ENCODE measurements around the gene SKIC8. TPM values are rescaled to one million over a fixed set of nuclear protein-coding genes. Genes with fewer than 3 reads are reported as not detected.
A peak's percentile ranks its signal among the peaks of the same experiment; 100 is the strongest.

Gene SKIC8
- 10 to 100 TPM; 55.2 to 62.2 (median 59.4) TPM for total RNA-seq

DNA sequence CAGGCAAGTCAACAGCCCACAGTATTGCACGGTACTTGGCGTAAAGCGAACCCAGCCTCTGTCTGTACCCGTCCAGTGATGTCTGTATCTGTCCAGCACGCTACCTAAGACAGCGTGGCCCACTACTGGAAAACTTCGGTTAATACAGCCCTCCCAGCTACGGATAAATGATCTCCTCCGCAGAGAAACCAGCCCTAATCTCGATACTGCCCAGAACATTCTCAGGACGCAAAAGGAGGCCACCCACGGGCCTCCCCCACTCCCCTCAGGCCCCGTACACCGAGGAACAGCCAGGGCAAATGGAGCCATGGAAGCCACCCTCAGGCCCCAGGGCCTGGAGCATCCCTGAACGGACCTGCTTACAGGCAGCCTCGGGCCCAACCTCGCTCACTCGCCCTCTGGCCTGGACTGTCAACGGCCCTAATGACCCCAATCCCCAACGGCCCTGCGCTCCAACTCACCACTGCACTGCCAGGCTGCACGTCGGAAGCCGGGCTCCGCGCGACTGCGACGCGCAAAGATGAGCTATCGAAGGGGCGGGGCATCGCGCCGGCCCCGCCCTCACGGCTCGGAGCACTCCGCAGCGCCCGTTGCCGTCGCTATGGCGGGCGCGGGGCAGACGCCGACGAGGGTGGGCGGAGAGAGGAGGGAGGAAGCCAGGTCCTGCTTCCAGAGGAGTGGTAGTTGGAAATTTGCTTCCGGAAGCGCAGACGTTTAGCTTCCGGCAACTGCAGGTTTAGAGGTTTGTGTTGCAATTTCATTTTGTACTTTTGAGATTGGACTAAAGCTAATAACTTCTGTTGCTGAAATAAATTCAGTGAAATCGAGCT, at the start of gene SKIC8:
Gene SKIC8, minus strand, starts transcription at position 509 of the 830 bp plus-strand sequence. CDS start 3,923 bp downstream, outside the sequence.
- intact Hi-C loops (cut with DNase I; ENCODE audit: low total_unique reads), result loop anchor here (5.0 kb wide), 1 partner anchor 162 kb away; no protein-coding TSS in a partner anchor
- DNase-seq (ENCODE audit: low spot score in 2 of 2), result peak; percentile 90 to 97
- H3K4me3 ChIP-seq (ENCODE audit: low read depth, poor library complexity, severe bottlenecking), result peak within 1 kb of the TSS; percentile 93
- TF ChIP-seq POLR2A (IDR thresholded peaks at IDR 0.05), result peak in 1 of 2 donors; percentile 45
- TF ChIP-seq, protein P1, sequence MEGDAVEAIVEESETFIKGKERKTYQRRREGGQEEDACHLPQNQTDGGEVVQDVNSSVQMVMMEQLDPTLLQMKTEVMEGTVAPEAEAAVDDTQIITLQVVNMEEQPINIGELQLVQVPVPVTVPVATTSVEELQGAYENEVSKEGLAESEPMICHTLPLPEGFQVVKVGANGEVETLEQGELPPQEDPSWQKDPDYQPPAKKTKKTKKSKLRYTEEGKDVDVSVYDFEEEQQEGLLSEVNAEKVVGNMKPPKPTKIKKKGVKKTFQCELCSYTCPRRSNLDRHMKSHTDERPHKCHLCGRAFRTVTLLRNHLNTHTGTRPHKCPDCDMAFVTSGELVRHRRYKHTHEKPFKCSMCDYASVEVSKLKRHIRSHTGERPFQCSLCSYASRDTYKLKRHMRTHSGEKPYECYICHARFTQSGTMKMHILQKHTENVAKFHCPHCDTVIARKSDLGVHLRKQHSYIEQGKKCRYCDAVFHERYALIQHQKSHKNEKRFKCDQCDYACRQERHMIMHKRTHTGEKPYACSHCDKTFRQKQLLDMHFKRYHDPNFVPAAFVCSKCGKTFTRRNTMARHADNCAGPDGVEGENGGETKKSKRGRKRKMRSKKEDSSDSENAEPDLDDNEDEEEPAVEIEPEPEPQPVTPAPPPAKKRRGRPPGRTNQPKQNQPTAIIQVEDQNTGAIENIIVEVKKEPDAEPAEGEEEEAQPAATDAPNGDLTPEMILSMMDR (IDR thresholded peaks at IDR 0.05), result no peak
- 0 to 1% methylated on average over 20 to 42 of the region's 55 CpGs for WGBS, 2 donors

DNA sequence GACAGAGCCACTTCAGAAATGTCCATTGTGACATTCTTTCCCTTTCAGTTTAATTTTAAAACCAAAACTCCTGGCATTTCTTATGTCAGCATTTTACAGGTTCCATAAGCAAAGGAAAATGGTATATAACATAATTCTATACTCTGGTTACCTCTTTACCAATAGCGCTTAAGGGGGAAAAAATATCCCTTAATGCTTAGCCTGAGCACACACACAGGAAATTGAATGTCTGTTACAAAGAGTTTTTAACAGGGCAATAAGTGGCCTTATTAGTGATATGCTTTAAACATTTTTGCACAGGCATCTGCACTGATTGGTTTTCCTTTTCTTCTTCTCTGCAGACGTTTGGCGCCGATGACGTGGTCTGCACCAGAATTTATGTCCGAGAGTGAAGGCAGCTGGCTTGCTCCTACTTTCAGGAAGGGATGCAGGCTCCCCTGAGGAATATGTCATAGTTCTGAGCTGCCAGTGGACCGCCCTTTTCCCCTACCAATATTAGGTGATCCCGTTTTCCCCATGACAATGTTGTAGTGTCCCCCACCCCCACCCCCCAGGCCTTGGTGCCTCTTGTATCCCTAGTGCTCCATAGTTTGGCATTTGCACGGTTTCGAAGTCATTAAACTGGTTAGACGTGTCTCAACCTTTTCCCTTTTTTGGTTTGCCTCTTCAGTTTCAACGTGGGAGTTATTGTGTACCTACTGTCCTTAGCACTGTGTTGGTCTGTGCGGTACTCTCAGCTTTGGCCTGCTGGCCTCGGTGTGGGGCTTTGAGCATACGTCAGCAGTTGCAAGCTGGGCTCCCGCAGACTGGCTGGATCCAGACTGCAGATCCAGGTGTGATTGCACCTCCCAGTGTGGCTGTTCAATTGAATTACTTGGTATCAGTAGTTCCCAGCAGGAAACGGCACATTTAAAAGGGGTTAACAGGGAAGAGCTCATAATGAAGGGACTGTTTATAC, 48.5 kb upstream of the SKIC8 start:
- no peak for DNase-seq (ENCODE audit: low spot score in 2 of 2)
- no peak for TF ChIP-seq POLR2A (IDR thresholded peaks at IDR 0.05)
- TF ChIP-seq, protein P1 (IDR thresholded peaks at IDR 0.05), result no peak
- H3K4me3 ChIP-seq (ENCODE audit: low read depth, poor library complexity, severe bottlenecking), result no peak overlapping the region
- intact Hi-C loops (cut with DNase I; ENCODE audit: low total_unique reads), result no loop called here
- 53 to 60% methylated on average over 17 of the region's 17 CpGs for whole genome bisulfite sequencing, 2 donors

DNA sequence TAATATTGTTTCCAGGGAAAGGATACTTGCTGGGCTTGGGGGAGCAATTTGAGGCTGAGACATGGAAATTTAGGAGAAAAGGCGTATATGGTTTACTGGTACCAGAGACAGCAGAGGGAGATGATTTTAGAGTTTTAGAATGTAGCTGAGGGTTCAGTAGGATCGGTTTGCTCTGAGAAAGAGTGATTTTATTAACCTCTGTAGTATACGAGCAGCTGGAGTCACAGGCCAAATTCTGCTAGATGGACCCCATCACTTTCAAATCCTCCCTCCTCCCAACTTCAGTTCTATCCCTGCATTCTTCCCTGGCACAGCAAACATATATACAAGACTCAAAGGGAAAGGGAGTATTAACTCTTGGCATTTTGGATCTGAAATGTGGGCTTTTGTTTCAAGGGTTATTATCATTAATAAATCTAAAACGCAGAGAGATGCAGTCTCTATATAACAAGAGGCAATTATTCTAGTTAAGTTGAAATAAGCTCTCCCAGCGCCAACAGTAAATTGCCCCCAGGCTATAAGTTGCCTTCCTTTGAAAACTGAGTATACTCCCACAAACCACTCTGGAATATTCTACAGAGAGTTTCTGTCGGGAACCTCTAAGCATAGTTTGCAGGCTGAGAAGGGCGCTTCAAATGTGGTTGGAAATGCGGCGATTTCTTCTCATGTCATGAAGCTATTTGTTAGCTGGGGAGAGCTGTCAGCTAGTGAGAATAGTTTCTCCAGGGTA, 46.2 kb upstream of the SKIC8 start:
- TF ChIP-seq, protein P1 (IDR thresholded peaks at IDR 0.05), result no peak
- no peak for TF ChIP-seq POLR2A (IDR thresholded peaks at IDR 0.05)
- intact Hi-C loops (cut with DNase I; ENCODE audit: low total_unique reads), result no loop called here

DNA sequence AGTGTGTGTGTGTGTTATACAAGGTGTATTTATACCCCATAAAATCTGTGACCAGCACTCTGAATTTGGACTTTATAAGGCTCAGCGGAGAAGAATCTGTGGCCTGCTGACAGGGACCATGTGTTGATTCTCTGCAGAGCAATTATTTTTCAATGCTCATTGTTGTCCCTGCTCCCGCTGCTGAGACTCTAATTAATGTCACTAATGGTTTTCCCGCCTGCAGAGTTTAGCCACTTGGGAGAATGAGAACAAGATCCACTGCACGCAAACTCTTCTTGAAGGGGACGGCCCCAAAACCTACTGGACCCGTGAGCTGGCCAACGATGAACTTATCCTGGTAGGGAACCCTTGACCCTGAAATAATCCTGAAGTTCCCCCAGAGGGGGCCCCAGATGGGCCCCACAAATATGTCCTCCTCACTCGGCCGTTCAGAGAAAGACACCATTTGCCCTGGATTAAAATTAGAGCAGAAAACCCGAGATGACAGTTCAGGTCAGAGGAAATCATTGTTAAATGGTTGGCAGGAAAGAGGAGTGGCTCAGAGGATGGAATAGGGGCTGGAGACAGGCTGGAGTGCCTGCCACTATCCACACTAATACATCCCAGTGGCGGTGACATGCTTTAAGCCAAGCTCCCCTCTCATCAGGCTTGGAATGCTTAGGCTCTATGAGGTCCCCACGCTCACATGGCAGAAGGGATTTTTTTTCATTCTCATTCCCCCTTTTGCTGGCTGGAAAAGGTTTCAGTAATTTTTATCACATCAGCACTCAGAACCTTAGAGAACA, 44.1 kb upstream of the SKIC8 start:
- intact Hi-C loops (cut with DNase I; ENCODE audit: low total_unique reads), result no loop called here
- H3K4me3 ChIP-seq (ENCODE audit: low read depth, poor library complexity, severe bottlenecking), result no peak overlapping the region
- TF ChIP-seq, protein P1 (IDR thresholded peaks at IDR 0.05), result no peak
- TF ChIP-seq POLR2A (IDR thresholded peaks at IDR 0.05), result no peak
- WGBS, 2 donors, result 80 to 82% methylated on average over 12 of the region's 12 CpGs
- DNase-seq (ENCODE audit: low spot score in 2 of 2), result no peak

More for the DNA sequence above, 46.2 kb upstream of the SKIC8 start:
- 68 to 72% methylated on average over 9 of the region's 9 CpGs for WGBS, 2 donors
- H3K4me3 ChIP-seq (ENCODE audit: low read depth, poor library complexity, severe bottlenecking), result no peak overlapping the region
- no peak for DNase-seq (ENCODE audit: low spot score in 2 of 2)

DNA sequence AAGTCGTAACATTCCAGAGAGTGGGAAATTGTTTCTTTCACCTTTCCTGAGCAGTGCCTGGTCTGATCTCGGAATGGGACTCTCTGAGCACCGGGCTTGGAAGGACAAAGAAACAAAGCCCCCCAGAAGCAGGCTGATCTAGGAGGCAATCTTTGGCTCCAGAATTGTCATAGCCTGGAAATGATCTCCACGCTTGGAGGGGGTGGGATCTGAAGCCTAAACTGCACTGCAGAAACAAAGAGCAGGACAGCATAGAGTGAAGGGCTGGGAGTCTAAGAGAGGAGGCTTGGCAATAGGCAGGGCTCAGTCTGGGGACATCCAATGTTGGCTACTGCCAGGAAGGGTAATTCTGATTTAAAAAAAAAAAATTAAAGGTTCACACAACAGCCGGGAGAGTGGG, 42.6 kb upstream of the SKIC8 start:
- intact Hi-C loops (cut with DNase I; ENCODE audit: low total_unique reads), result no loop called here
- no peak for DNase-seq (ENCODE audit: low spot score in 2 of 2)
- no peak overlapping the region for H3K4me3 ChIP-seq (ENCODE audit: low read depth, poor library complexity, severe bottlenecking)
- WGBS, 2 donors, result 60 to 67% methylated on average over 5 of the region's 5 CpGs
- TF ChIP-seq, protein P1 (IDR thresholded peaks at IDR 0.05), result no peak
- TF ChIP-seq POLR2A (IDR thresholded peaks at IDR 0.05), result no peak
